Keratinocyte (primary cell): Measurements from ENCODE around the gene ANKRD7. TPM values are rescaled to one million over a fixed set of nuclear protein-coding genes. Genes with fewer than 3 reads are reported as not detected.

Experiments
- DNase-seq: peaks from one replicate; pipeline ENCODE4 v3.0.0-alpha.2; 2011; ENCODE audit warnings: low read depth, missing footprints, low spot score
- FAIRE-seq: peaks from 2 replicates; lab custom pipeline; 2011; peaks lifted over from hg19 to GRCh38; lab: Jason Lieb, UNC
- H2AFZ ChIP-seq: 2 replicates; pipeline ENCODE4 v1.6.0; 2012; ENCODE audit warnings: low read length, control low read depth, inconsistent platforms; ENCODE audit not compliant: control insufficient read depth
- H3K27ac ChIP-seq: 2 replicates; pipeline ENCODE4 v1.5.1; 2011; ENCODE audit warnings: low read length; ENCODE audit not compliant: control insufficient read depth, insufficient read depth
- H3K27me3 ChIP-seq: 3 replicates; pipeline ENCODE4 v1.6.0; 2011; ENCODE audit warnings: low read length; ENCODE audit not compliant: control insufficient read depth, insufficient read depth; ENCODE audit errors: extremely low read depth
- H3K36me3 ChIP-seq, 2 experiments: 2 replicates in 1 of 2; 3 replicates in 1 of 2; pipeline ENCODE4 v1.5.1; 2011; ENCODE audit warnings: low read length in 2 of 2, mild to moderate bottlenecking in 1 of 2; ENCODE audit not compliant: control insufficient read depth in 2 of 2, insufficient read depth in 2 of 2; ENCODE audit errors: extremely low read depth in 1 of 2
- H3K4me1 ChIP-seq: 3 replicates; pipeline ENCODE4 v1.5.1; 2011; ENCODE audit warnings: low read length; ENCODE audit not compliant: control insufficient read depth, insufficient read depth; ENCODE audit errors: extremely low read depth
- H3K4me2 ChIP-seq: 3 replicates; pipeline ENCODE4 v1.6.0; 2011; ENCODE audit warnings: low read depth, low read length; ENCODE audit not compliant: control insufficient read depth, insufficient read depth; ENCODE audit errors: extremely low read depth
- H3K4me3 ChIP-seq, 3 experiments: fragments of 200-600 bp in 1 of 3; sonication (generic) in 1 of 3; 2 replicates in 2 of 3; 3 replicates in 1 of 3; pipeline ENCODE4 v1.5.1; 2011 to 2016; ENCODE audit warnings: low read length in 3 of 3, mild to moderate bottlenecking in 3 of 3, control low read depth in 2 of 3, inconsistent platforms in 1 of 3, low read depth in 1 of 3, mixed read lengths in 1 of 3, mixed run types in 1 of 3, moderate library complexity in 1 of 3; ENCODE audit not compliant: control insufficient read depth in 2 of 3, insufficient read depth in 2 of 3; ENCODE audit errors: extremely low read depth in 1 of 3
- H3K79me2 ChIP-seq: 2 replicates; pipeline ENCODE4 v1.6.0; 2012; ENCODE audit warnings: low read length; ENCODE audit not compliant: control insufficient read depth, insufficient read depth
- H3K9ac ChIP-seq: 3 replicates; pipeline ENCODE4 v1.6.0; 2011; ENCODE audit warnings: low read length; ENCODE audit not compliant: control insufficient read depth, insufficient read depth; ENCODE audit errors: extremely low read depth
- H3K9me1 ChIP-seq: 3 replicates; pipeline ENCODE4 v1.6.0; 2011; ENCODE audit warnings: low read length; ENCODE audit not compliant: control insufficient read depth, insufficient read depth; ENCODE audit errors: extremely low read depth
- H3K9me3 ChIP-seq: 2 replicates; pipeline ENCODE4 v1.5.1; 2012; ENCODE audit warnings: low read depth, low read length; ENCODE audit not compliant: control insufficient read depth
- H4K20me1 ChIP-seq: 3 replicates; pipeline ENCODE4 v1.6.0; 2011; ENCODE audit warnings: low read length; ENCODE audit not compliant: control insufficient read depth, insufficient read depth; ENCODE audit errors: extremely low read depth
- CTCF ChIP-seq, 3 experiments: IDR thresholded peaks in 1 of 3; conservative IDR thresholded peaks in 1 of 3; optimal IDR thresholded peaks in 1 of 3; 2 replicates in 2 of 3; 3 replicates in 1 of 3; pipeline versions ENCODE3 to v1.5.1; 2011; ENCODE audit warnings: low read length in 3 of 3, mild to moderate bottlenecking in 3 of 3, moderate library complexity in 2 of 3, control low read depth in 1 of 3, inconsistent platforms in 1 of 3; ENCODE audit not compliant: insufficient read depth in 2 of 3; ENCODE audit errors: extremely low read depth in 1 of 3
- EZH2 ChIP-seq: IDR thresholded peaks from one replicate; pipeline ENCODE4 v1.6.1; 2012; ENCODE audit warnings: inconsistent platforms, mild to moderate bottlenecking, low read length, moderate library complexity
- dilution Hi-C: fragments of 300-500 bp; cut with MboI; formaldehyde crosslinking; loops from one replicate; pipeline ENCODE4 v1.7.0; 2020; ENCODE audit warnings: low sequenced_read_pairs; ENCODE audit not compliant: extremely low pct_ligation_motif_present
- polyA plus RNA-seq, 5 experiments: library from polyadenylated mRNA; depleted of rRNA in 3 of 5; stranded (reverse) in 3 of 5; stranded (forward) in 1 of 5; unstranded in 1 of 5; fragments of >200 nt; gene quantifications; 1 replicate in 1 of 5; 2 replicates in 3 of 5; 3 replicates in 1 of 5; pipeline versions ENCODE4 v1.2.1 to v1.2.3, GENCODE V29; 2011 to 2012; ENCODE audit warnings: missing spikeins in 2 of 5, low read depth in 1 of 5, low replicate concordance in 1 of 5

The ANKRD7 gene
- polyA plus RNA-seq, 1 donor (not counting 4 experiments of a cell fraction or from before 2014, with no cell fraction given): 0.26 TPM

GRCh38 chr7:118195837-118196474, 28.5 kb upstream of the ANKRD7 start:
- H3K9ac ChIP-seq: no peak overlapping the region
- H3K27me3 ChIP-seq: no peaks in the 10 kb centered on the region
- FAIRE-seq (peak; percentile 71), DNase-seq (peak; percentile 25)
- dilution Hi-C loops: no loop called here
- H2AFZ ChIP-seq: peak overlapping the region; percentile 33
- no peaks in the 10 kb centered on the region for H3K9me1 ChIP-seq
- H3K27ac ChIP-seq: no peak overlapping the region
- H3K9me3 ChIP-seq: no peaks in the 10 kb centered on the region
- no peaks in the 10 kb centered on the region for H3K36me3 ChIP-seq
- no peaks in the 10 kb centered on the region for H3K4me1 ChIP-seq
- H3K4me2 ChIP-seq: no peak overlapping the region
- peaks cover 3% of the 10 kb centered on the region for H4K20me1 ChIP-seq
- TF ChIP-seq EZH2 (no peak), CTCF (optimal IDR thresholded peaks at IDR 0.05 in 1 of 3, IDR thresholded peaks at IDR 0.05 in 1 of 3, conservative IDR thresholded peaks at IDR 0.05 in 1 of 3; ENCODE audit: extremely low read depth in 1 of 3, insufficient read depth in 2 of 3, low read length in 3 of 3) (peak in 2 of 3 experiments; percentile 71 to 75)
- no peaks in the 10 kb centered on the region for H3K79me2 ChIP-seq
- H3K4me3 ChIP-seq: no peak overlapping the region

GRCh38 chr7:118202061-118202460, 22.4 kb upstream of the ANKRD7 start:
- H3K9me3 ChIP-seq: no peaks in the 10 kb centered on the region
- H3K9ac ChIP-seq: no peak overlapping the region
- no peak for TF ChIP-seq EZH2
- no peak for TF ChIP-seq CTCF (optimal IDR thresholded peaks at IDR 0.05 in 1 of 3, IDR thresholded peaks at IDR 0.05 in 1 of 3, conservative IDR thresholded peaks at IDR 0.05 in 1 of 3; ENCODE audit: extremely low read depth in 1 of 3, insufficient read depth in 2 of 3, low read length in 3 of 3)
- no peak overlapping the region for H3K27ac ChIP-seq
- DNase-seq (no peak), FAIRE-seq (no peak)
- no peak overlapping the region for H2AFZ ChIP-seq
- no peaks in the 10 kb centered on the region for H4K20me1 ChIP-seq
- dilution Hi-C loops: no loop called here
- H3K9me1 ChIP-seq: no peaks in the 10 kb centered on the region
- H3K4me3 ChIP-seq: no peak overlapping the region
- no peaks in the 10 kb centered on the region for H3K36me3 ChIP-seq
- H3K4me2 ChIP-seq: no peak overlapping the region
- no peaks in the 10 kb centered on the region for H3K4me1 ChIP-seq
- no peaks in the 10 kb centered on the region for H3K79me2 ChIP-seq
- H3K27me3 ChIP-seq: no peaks in the 10 kb centered on the region
